CD4-positive, alpha-beta T cell treated with Interleukin-10 for 1 hour (primary cell): ENCODE measurements around the gene EFHD1.
A peak's percentile ranks its signal among the peaks of the same experiment; 100 is the strongest.
"Not testable (repeated sequence)": the region's sequence is repeated elsewhere in the genome, so short reads cannot be mapped to it uniquely, and the experiment has no call there.

Experiments
- DNase-seq: peaks from one replicate; pipeline ENCODE4 v3.0.0-alpha.2; 2020

The EFHD1 gene

GRCh38 chr2:232697059-232697806 is 63.8 kb downstream of the EFHD1 start, which contains the start of gene GIGYF2:
Gene GIGYF2 (plus strand): TSS chr2:232697331. CDS start chr2:232735198, 37,867 bp downstream.
- peak; percentile 95 for DNase-seq

- no peak for DNase-seq
Observed at GRCh38 chr2:232697807-232698110, 64.4 kb downstream of the EFHD1 start.

- no peak for DNase-seq
Observed at GRCh38 chr2:232698556-232699091, 65.2 kb downstream of the EFHD1 start.

GRCh38 chr2:232699110-232699509 is 65.7 kb downstream of the EFHD1 start:
- no peak for DNase-seq

GRCh38 chr2:232700154-232700553 is 66.8 kb downstream of the EFHD1 start:
- DNase-seq: no peak

- no peak for DNase-seq
Observed at GRCh38 chr2:232707076-232707475, 73.7 kb downstream of the EFHD1 start.

- no peak for DNase-seq
Observed at GRCh38 chr2:232713505-232713904, 80.1 kb downstream of the EFHD1 start.

GRCh38 chr2:232714969-232715368 is 81.6 kb downstream of the EFHD1 start:
- no peak for DNase-seq

GRCh38 chr2:232720056-232720455 is 86.7 kb downstream of the EFHD1 start:
- not testable (repeated sequence) for DNase-seq

GRCh38 chr2:232721261-232721660 is 87.9 kb downstream of the EFHD1 start:
- no peak for DNase-seq

- DNase-seq: peak; percentile 4
Observed at GRCh38 chr2:232721882-232722281, 88.5 kb downstream of the EFHD1 start.

GRCh38 chr2:232723027-232723426 is 89.6 kb downstream of the EFHD1 start:
- no peak for DNase-seq

GRCh38 chr2:232728785-232729184 is 95.4 kb downstream of the EFHD1 start:
- no peak for DNase-seq

- DNase-seq: no peak
Observed at GRCh38 chr2:232731470-232731869, 98.1 kb downstream of the EFHD1 start.
